ENCODE results near the gene KLHL17.
A peak's percentile ranks its signal among the peaks of the same experiment; 100 is the strongest.

KLHL17 gene

GRCh38 chr1:959731-960362 lies 537 bp upstream of the KLHL17 start:
- peaks cover 5 to 34% of the 10 kb centered on the region in 2 donors for H3K4me1 ChIP-seq (ENCODE audit: control insufficient read depth in 1 of 2, insufficient read depth in 2 of 2, low read length in 2 of 2)
- peak overlapping the region in 1 of 2 donors; percentile 92 for H3K4me3 ChIP-seq (ENCODE audit: low read depth in 1 of 2, low read length in 2 of 2)
- no peaks in the 10 kb centered on the region for H3K9me3 ChIP-seq (ENCODE audit: control insufficient read depth in 1 of 2, low read length in 2 of 2)
- no peaks in the 10 kb centered on the region for H3K27me3 ChIP-seq (ENCODE audit: low read depth, low read length)
- H3K27ac ChIP-seq (ENCODE audit: low read length) = no peak overlapping the region
- peaks cover 20 to 34% of the 10 kb centered on the region in 2 donors for H3K36me3 ChIP-seq (ENCODE audit: control insufficient read depth in 1 of 2, insufficient read depth in 2 of 2, low read length in 2 of 2)

- Histone ChIP-seq H3K4me1 (ENCODE audit: control insufficient read depth in 1 of 2, insufficient read depth in 2 of 2, low read length in 2 of 2) (peaks cover 5 to 38% of the 10 kb centered on the region in 2 donors), H3K4me3 (ENCODE audit: low read depth in 1 of 2, low read length in 2 of 2) (peak overlapping the region in 1 of 2 donors; percentile 92), H3K9me3 (ENCODE audit: control insufficient read depth in 1 of 2, low read length in 2 of 2) (no peaks in the 10 kb centered on the region), H3K27me3 (ENCODE audit: low read depth, low read length) (no peaks in the 10 kb centered on the region), H3K27ac (ENCODE audit: low read length) (no peak overlapping the region), H3K36me3 (ENCODE audit: control insufficient read depth in 1 of 2, insufficient read depth in 2 of 2, low read length in 2 of 2) (peaks cover 7 to 21% of the 10 kb centered on the region in 2 donors)
Observed at GRCh38 chr1:961132-961669, 817 bp downstream of the KLHL17 start.

GRCh38 chr1:962381-963300 lies 2.3 kb downstream of the KLHL17 start:
- H3K4me1 ChIP-seq (ENCODE audit: control insufficient read depth in 1 of 2, insufficient read depth in 2 of 2, low read length in 2 of 2) = peaks cover 2 to 39% of the 10 kb centered on the region in 2 donors

GRCh38 chr1:963301-963651 lies 2.9 kb downstream of the KLHL17 start:
- Histone ChIP-seq H3K9me3 (ENCODE audit: control insufficient read depth in 1 of 2, low read length in 2 of 2) (no peaks in the 10 kb centered on the region), H3K4me3 (ENCODE audit: low read depth in 1 of 2, low read length in 2 of 2) (no peak overlapping the region), H3K27ac (ENCODE audit: low read length) (no peak overlapping the region), H3K36me3 (ENCODE audit: control insufficient read depth in 1 of 2, insufficient read depth in 2 of 2, low read length in 2 of 2) (peaks cover 0 to 11% of the 10 kb centered on the region in 2 donors), H3K4me1 (ENCODE audit: control insufficient read depth in 1 of 2, insufficient read depth in 2 of 2, low read length in 2 of 2) (peaks cover 0 to 33% of the 10 kb centered on the region in 2 donors), H3K27me3 (ENCODE audit: low read depth, low read length) (peaks cover 9% of the 10 kb centered on the region)

More at GRCh38 chr1:962381-963300, 2.3 kb downstream of the KLHL17 start:
- Histone ChIP-seq H3K27me3 (ENCODE audit: low read depth, low read length) (peaks cover 3% of the 10 kb centered on the region), H3K36me3 (ENCODE audit: control insufficient read depth in 1 of 2, insufficient read depth in 2 of 2, low read length in 2 of 2) (peaks cover 0 to 11% of the 10 kb centered on the region in 2 donors), H3K27ac (ENCODE audit: low read length) (no peak overlapping the region), H3K4me3 (ENCODE audit: low read depth in 1 of 2, low read length in 2 of 2) (no peak overlapping the region), H3K9me3 (ENCODE audit: control insufficient read depth in 1 of 2, low read length in 2 of 2) (no peaks in the 10 kb centered on the region)

- H3K27ac ChIP-seq (ENCODE audit: low read length) = no peak overlapping the region
- no peak overlapping the region for H3K4me3 ChIP-seq (ENCODE audit: low read depth in 1 of 2, low read length in 2 of 2)
- H3K4me1 ChIP-seq (ENCODE audit: control insufficient read depth in 1 of 2, insufficient read depth in 2 of 2, low read length in 2 of 2) = peaks cover 0 to 28% of the 10 kb centered on the region in 2 donors
- peaks cover 14% of the 10 kb centered on the region for H3K27me3 ChIP-seq (ENCODE audit: low read depth, low read length)
- H3K9me3 ChIP-seq (ENCODE audit: control insufficient read depth in 1 of 2, low read length in 2 of 2) = no peaks in the 10 kb centered on the region
- peaks cover 0 to 11% of the 10 kb centered on the region in 2 donors for H3K36me3 ChIP-seq (ENCODE audit: control insufficient read depth in 1 of 2, insufficient read depth in 2 of 2, low read length in 2 of 2)
Observed at GRCh38 chr1:963746-964525, 3.6 kb downstream of the KLHL17 start.

GRCh38 chr1:964691-965525 lies 4.5 kb downstream of the KLHL17 start:
- H3K27me3 ChIP-seq (ENCODE audit: low read depth, low read length) = peaks cover 18% of the 10 kb centered on the region
- peaks cover 0 to 22% of the 10 kb centered on the region in 2 donors for H3K4me1 ChIP-seq (ENCODE audit: control insufficient read depth in 1 of 2, insufficient read depth in 2 of 2, low read length in 2 of 2)

GRCh38 chr1:965526-966134 lies 5.2 kb downstream of the KLHL17 start:
- H3K4me1 ChIP-seq (ENCODE audit: control insufficient read depth in 1 of 2, insufficient read depth in 2 of 2, low read length in 2 of 2) = peaks cover 0 to 20% of the 10 kb centered on the region in 2 donors
- peaks cover 25% of the 10 kb centered on the region for H3K27me3 ChIP-seq (ENCODE audit: low read depth, low read length)
- H3K27ac ChIP-seq (ENCODE audit: low read length) = no peak overlapping the region
- H3K36me3 ChIP-seq (ENCODE audit: control insufficient read depth in 1 of 2, insufficient read depth in 2 of 2, low read length in 2 of 2) = peaks cover 0 to 11% of the 10 kb centered on the region in 2 donors
- H3K4me3 ChIP-seq (ENCODE audit: low read depth in 1 of 2, low read length in 2 of 2) = no peak overlapping the region
- H3K9me3 ChIP-seq (ENCODE audit: control insufficient read depth in 1 of 2, low read length in 2 of 2) = no peaks in the 10 kb centered on the region

More at GRCh38 chr1:964691-965525, 4.5 kb downstream of the KLHL17 start:
- peaks cover 0 to 11% of the 10 kb centered on the region in 2 donors for H3K36me3 ChIP-seq (ENCODE audit: control insufficient read depth in 1 of 2, insufficient read depth in 2 of 2, low read length in 2 of 2)
- H3K9me3 ChIP-seq (ENCODE audit: control insufficient read depth in 1 of 2, low read length in 2 of 2) = no peaks in the 10 kb centered on the region
- no peak overlapping the region for H3K4me3 ChIP-seq (ENCODE audit: low read depth in 1 of 2, low read length in 2 of 2)
- no peak overlapping the region for H3K27ac ChIP-seq (ENCODE audit: low read length)

GRCh38 chr1:966135-966703 lies 5.8 kb downstream of the KLHL17 start, which contains the start of gene PLEKHN1:
TSS of gene PLEKHN1 (plus strand) at chr1:966482. CDS start at chr1:966532, 50 bp downstream.
- Histone ChIP-seq H3K36me3 (ENCODE audit: control insufficient read depth in 1 of 2, insufficient read depth in 2 of 2, low read length in 2 of 2) (peaks cover 0 to 11% of the 10 kb centered on the region in 2 donors), H3K9me3 (ENCODE audit: control insufficient read depth in 1 of 2, low read length in 2 of 2) (no peaks in the 10 kb centered on the region), H3K27me3 (ENCODE audit: low read depth, low read length) (peaks cover 29% of the 10 kb centered on the region), H3K27ac (ENCODE audit: low read length) (no peak within 1 kb of the TSS), H3K4me3 (ENCODE audit: low read depth in 1 of 2, low read length in 2 of 2) (peak within 1 kb of the TSS; percentile 33 to 73), H3K4me1 (ENCODE audit: control insufficient read depth in 1 of 2, insufficient read depth in 2 of 2, low read length in 2 of 2) (peaks cover 0 to 17% of the 10 kb centered on the region in 2 donors)

GRCh38 chr1:966704-967300 lies 6.4 kb downstream of the KLHL17 start:
- no peak overlapping the region for H3K27ac ChIP-seq (ENCODE audit: low read length)
- H3K36me3 ChIP-seq (ENCODE audit: control insufficient read depth in 1 of 2, insufficient read depth in 2 of 2, low read length in 2 of 2) = peaks cover 0 to 11% of the 10 kb centered on the region in 2 donors
- H3K4me1 ChIP-seq (ENCODE audit: control insufficient read depth in 1 of 2, insufficient read depth in 2 of 2, low read length in 2 of 2) = peaks cover 0 to 14% of the 10 kb centered on the region in 2 donors
- H3K27me3 ChIP-seq (ENCODE audit: low read depth, low read length) = peaks cover 29% of the 10 kb centered on the region
- H3K9me3 ChIP-seq (ENCODE audit: control insufficient read depth in 1 of 2, low read length in 2 of 2) = no peaks in the 10 kb centered on the region
- peak overlapping the region; percentile 33 to 73 for H3K4me3 ChIP-seq (ENCODE audit: low read depth in 1 of 2, low read length in 2 of 2)
